OCI-LY7 (cell line): ENCODE data around the gene GDF2. TPM values are rescaled to one million over a fixed set of nuclear protein-coding genes. Genes with fewer than 3 reads are reported as not detected.

Experiments
- BruUV-seq: library from RNA; stranded (reverse); fragments of 400-500 nt; replicated peaks from 2 replicates; lab custom pipeline; 2021; lab: Mats Ljungman, UMichigan
- CTCF ChIA-PET: fragments of 300-600 bp; sonication (Branson Sonifier 250); formaldehyde crosslinking; loops from one replicate; lab custom pipeline; 2022; ENCODE audit warnings: antibody characterized with exemption; ENCODE audit not compliant: unreplicated experiment; lab: Charles Lee
- POLR2A ChIA-PET: fragments of 300-600 bp; sonication (Branson Sonifier 250); formaldehyde crosslinking; loops from one replicate; lab custom pipeline; 2022; ENCODE audit warnings: antibody characterized with exemption; lab: Charles Lee
- DNase-seq: peaks from one replicate; pipeline ENCODE4 v3.0.0-alpha.2; 2015; ENCODE audit warnings: low spot score
- H2AFZ ChIP-seq: fragments of 200-600 bp; sonication (generic), shearing (Covaris generic); 2 replicates; pipeline ENCODE4 v1.6.1; 2014; ENCODE audit warnings: mild to moderate bottlenecking, antibody characterized with exemption, low read length, moderate library complexity
- H3K27ac ChIP-seq: fragments of 200-600 bp; sonication (generic); 2 replicates; pipeline ENCODE4 v1.5.1; 2014; ENCODE audit warnings: mixed run types, low read depth, mild to moderate bottlenecking, moderate library complexity, low read length, inconsistent platforms; ENCODE audit not compliant: poor library complexity, severe bottlenecking
- H3K36me3 ChIP-seq: fragments of 200-600 bp; sonication (generic); 2 replicates; pipeline ENCODE4 v1.6.1; 2014; ENCODE audit warnings: mild to moderate bottlenecking, antibody characterized with exemption, low read length, moderate library complexity, mixed read lengths; ENCODE audit not compliant: insufficient read depth
- H3K4me1 ChIP-seq: fragments of 200-600 bp; sonication (generic); 2 replicates; pipeline ENCODE4 v1.5.1; 2014; ENCODE audit warnings: mild to moderate bottlenecking, low read length; ENCODE audit not compliant: insufficient read depth, poor library complexity, severe bottlenecking
- H3K4me2 ChIP-seq: fragments of 200-600 bp; sonication (generic); 2 replicates; pipeline ENCODE4 v1.6.1; 2014; ENCODE audit warnings: mild to moderate bottlenecking, low read length
- H3K4me3 ChIP-seq: fragments of 200-600 bp; sonication (generic); 2 replicates; pipeline ENCODE4 v1.5.1; 2014; ENCODE audit warnings: mild to moderate bottlenecking, low read depth, low read length; ENCODE audit not compliant: poor library complexity, severe bottlenecking
- H3K79me2 ChIP-seq: fragments of 200-600 bp; sonication (generic); 2 replicates; pipeline ENCODE4 v1.6.1; 2016; ENCODE audit warnings: low read depth, mild to moderate bottlenecking, low read length, moderate library complexity, mixed read lengths; ENCODE audit not compliant: insufficient read depth
- H3K9me2 ChIP-seq: fragments of 200-600 bp; sonication (generic); 2 replicates; pipeline ENCODE4 v1.6.1; 2016; ENCODE audit warnings: mild to moderate bottlenecking, low read length, mixed read lengths; ENCODE audit not compliant: insufficient read depth
- H3K9me3 ChIP-seq: fragments of 200-600 bp; sonication (generic); 2 replicates; pipeline ENCODE4 v1.6.1; 2014; ENCODE audit warnings: mild to moderate bottlenecking, mixed run types, low read length, mixed read lengths
- H4K20me1 ChIP-seq: fragments of 200-600 bp; sonication (generic); 2 replicates; pipeline ENCODE4 v1.6.1; 2014; ENCODE audit warnings: mild to moderate bottlenecking, antibody characterized with exemption, low read length, moderate library complexity, mixed read lengths; ENCODE audit not compliant: insufficient read depth
- CTCF ChIP-seq: fragments of 200-600 bp; sonication (generic); conservative IDR thresholded peaks from 2 replicates; pipeline ENCODE4 v1.5.1; 2014; ENCODE audit warnings: mild to moderate bottlenecking, antibody characterized with exemption, low read length, moderate library complexity, mixed read lengths
- EZH2phosphoT487 ChIP-seq: fragments of 200-600 bp; sonication (generic); IDR thresholded peaks from 2 replicates; pipeline ENCODE4 v1.6.1; 2018; ENCODE audit warnings: low read depth, borderline replicate concordance, mild to moderate bottlenecking, mixed run types, antibody characterized with exemption, low read length, moderate library complexity, mixed read lengths
- intact Hi-C: fragments of 100-400 bp; cut with micrococcal nuclease; formaldehyde crosslinking; loops from one replicate; pipeline ENCODE4 v1.10.0; 2022; ENCODE audit not compliant: unreplicated experiment
- total RNA-seq, 2 experiments: library from RNA; depleted of rRNA in 1 of 2; stranded (reverse); fragments of >200 nt in 1 of 2; shearing (Covaris generic) in 1 of 2; gene quantifications; 2 replicates each; pipeline ENCODE4 v1.2.3, GENCODE V29; 2014 to 2022

Gene GDF2
- total RNA-seq, 2 experiments from 2014 or later, result not detected

GRCh38 chr10:47340608-47341170 lies 18.4 kb downstream of the GDF2 start:
- intact Hi-C loops, result loop anchor here (1.0 kb wide), 1 partner anchor 316 kb away; no protein-coding TSS in a partner anchor
- no peak overlapping the region for H3K4me3 ChIP-seq
- no peaks in the 10 kb centered on the region for H3K79me2 ChIP-seq
- no TSS peak for BruUV-seq
- H3K9me3 ChIP-seq, result no peaks in the 10 kb centered on the region
- H3K9me2 ChIP-seq, result no peaks in the 10 kb centered on the region
- DNase-seq, result peak; percentile 45
- no peaks in the 10 kb centered on the region for H4K20me1 ChIP-seq
- no peak overlapping the region for H3K27ac ChIP-seq
- no peak overlapping the region for H2AFZ ChIP-seq
- no peaks in the 10 kb centered on the region for H3K36me3 ChIP-seq
- no peak overlapping the region for H3K4me2 ChIP-seq
- ChIA-PET POLR2A (no interaction called here), CTCF (no interaction called here)
- no peak for TF ChIP-seq EZH2phosphoT487
- TF ChIP-seq CTCF, result peak; percentile 98
- H3K4me1 ChIP-seq, result no peaks in the 10 kb centered on the region

- TF ChIP-seq EZH2phosphoT487, result no peak
- TF ChIP-seq CTCF, result no peak
- DNase-seq, result no peak
- Histone ChIP-seq H3K36me3 (no peaks in the 10 kb centered on the region), H3K4me1 (no peaks in the 10 kb centered on the region), H3K27ac (no peak overlapping the region), H3K9me3 (no peaks in the 10 kb centered on the region), H3K4me3 (no peak overlapping the region), H2AFZ (no peak overlapping the region), H3K4me2 (no peak overlapping the region), H3K79me2 (no peaks in the 10 kb centered on the region), H4K20me1 (no peaks in the 10 kb centered on the region), H3K9me2 (no peaks in the 10 kb centered on the region)
- ChIA-PET CTCF (no interaction called here), POLR2A (interaction anchor here (0.7 kb wide), 1 partner anchor 151 kb away, joined by 3 read pairs; no protein-coding TSS in a partner anchor)
- intact Hi-C loops, result no loop called here
- no TSS peak for BruUV-seq
Measured at GRCh38 chr10:47344996-47345870, 23.0 kb downstream of the GDF2 start.
